Measurements from ENCODE around the gene LRRC52.
"Not testable (repeated sequence)": the region's sequence is repeated elsewhere in the genome, so short reads cannot be mapped to it uniquely, and the experiment has no call there.

LRRC52 gene

DNA sequence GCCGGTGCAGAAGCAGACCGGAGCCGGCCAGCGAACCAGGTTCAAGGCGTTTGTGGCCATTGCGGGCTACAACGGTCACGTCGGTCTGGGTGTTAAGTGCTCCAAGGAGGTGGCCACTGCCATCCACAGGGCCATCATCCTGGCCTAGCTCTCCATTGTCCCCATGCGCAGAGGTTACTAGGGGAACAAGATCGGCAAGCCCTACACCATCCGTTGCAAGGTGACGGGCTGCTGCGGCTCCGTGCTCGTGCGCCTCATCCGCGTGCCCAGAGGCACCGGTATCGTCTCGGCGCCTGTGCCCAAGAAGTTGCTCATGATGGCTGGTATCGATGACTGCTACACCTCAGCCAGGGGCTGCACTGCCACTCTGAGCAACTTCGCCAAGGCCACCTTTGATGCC lies 38.1 kb downstream of the LRRC52 start:
- no peak for DNase-seq (ENCODE audit: low read depth)

DNA sequence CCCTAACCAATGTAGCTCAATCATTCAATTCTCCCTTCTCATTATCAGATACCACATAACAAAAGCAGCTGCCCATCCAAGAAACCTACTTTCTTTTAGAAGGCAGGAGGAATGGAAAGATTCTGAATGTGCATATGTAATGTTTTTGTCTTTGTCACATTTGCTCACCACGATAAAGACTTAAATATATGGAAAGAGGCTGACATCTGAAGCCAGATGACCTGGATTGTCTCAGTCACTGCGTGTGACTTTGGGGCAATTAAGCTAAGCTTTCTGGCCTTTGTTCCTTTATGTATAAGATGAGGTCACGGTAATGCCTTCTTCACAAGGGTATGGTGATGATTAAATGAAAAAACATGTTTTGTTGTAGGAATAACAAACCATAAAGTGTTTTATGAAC lies 42.6 kb downstream of the LRRC52 start:
- no peak for DNase-seq (ENCODE audit: low read depth)

DNA sequence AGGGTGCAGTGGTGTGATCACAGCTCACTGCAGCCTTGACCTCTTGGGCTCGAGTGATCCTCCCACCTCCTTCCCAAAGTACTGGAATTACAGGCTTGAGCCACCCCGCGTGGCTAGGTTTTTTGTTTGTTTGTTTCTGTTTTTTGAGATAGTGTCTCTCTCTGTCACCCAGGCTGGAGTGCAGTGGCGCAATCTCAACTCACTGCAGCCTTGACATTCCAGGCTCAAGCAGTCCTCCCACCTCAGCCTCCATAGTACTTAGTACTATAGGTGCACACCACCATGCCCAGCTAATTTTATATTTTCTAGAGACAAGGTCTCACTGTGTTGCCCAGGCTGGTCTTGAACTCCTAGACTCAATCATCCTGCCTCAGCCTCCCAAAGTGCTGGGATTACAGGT lies 47.6 kb downstream of the LRRC52 start:
- not testable (repeated sequence) for DNase-seq (ENCODE audit: low read depth)

DNA sequence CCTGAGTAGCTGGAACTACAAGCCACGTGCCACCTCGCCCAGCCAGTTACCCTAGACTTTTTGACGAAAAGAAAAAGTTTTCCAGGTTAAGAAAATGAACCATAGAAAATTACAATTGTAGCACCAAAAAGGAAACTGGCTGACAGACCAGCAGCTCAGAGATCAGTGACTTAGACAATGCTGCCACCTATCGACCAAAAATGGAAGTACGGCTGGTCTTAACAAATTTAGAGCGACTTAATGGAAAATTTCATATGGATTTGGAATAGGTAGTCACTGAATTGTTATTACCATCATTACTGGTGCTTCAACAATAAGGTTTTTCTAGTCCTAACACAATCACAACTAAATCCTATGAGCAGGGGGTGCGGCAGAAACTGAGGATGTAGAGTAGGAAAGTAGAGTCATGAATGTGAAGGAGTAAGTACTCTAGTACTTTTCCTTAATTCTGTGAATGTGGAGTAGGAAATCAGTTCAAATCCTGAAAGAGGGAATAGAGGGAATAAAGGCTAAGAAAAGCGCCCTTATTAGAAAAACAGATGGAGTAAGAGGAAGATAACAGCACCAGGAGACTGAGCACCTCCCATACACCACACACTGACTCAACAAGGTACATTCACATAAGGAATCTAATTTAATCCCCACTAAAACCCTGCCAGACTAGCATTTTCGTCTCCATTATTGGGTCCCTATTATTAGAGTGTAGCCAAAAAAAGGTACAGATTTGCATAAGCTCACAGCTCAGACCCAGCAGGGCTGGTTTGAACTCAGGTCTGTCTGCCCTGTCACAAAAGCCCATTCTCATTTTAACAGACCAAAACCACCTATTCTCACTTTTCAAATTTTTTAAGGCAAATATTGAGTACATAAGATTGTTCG lies 49.4 kb downstream of the LRRC52 start:
- peak; percentile 63 for DNase-seq (ENCODE audit: low read depth)

DNA sequence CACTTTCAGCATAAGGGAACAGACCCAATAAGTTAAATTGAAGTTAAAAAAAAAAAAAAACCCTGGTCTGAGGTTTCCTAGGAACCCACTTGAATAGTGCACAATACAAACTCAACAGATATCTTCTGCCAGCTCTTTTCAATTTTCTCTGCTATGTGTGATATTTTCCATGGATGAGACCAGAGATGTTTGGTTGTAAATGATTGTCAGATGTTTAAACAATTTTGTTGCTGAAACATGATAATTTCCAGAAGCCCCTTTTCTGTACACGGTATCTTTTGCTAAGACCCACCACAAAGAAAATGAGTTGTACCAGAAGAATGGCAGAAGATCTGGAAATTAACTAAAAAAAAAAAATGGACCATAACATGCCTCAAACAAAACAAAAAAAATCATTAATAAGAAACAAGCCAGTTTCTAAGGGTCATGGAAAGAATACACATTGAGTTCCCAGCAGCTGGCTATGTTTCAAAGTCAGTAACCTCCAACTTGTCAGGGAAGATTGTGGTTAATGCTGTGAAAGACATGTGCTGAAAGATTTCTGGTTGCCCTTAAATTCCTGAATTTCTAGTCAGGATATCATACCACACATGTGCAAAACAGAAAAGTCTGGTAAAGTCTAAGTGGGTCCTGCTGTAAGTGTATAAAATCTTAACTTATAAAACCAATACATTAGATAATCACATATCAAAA lies 51.6 kb downstream of the LRRC52 start:
- DNase-seq (ENCODE audit: low read depth), result peak; percentile 69

DNA sequence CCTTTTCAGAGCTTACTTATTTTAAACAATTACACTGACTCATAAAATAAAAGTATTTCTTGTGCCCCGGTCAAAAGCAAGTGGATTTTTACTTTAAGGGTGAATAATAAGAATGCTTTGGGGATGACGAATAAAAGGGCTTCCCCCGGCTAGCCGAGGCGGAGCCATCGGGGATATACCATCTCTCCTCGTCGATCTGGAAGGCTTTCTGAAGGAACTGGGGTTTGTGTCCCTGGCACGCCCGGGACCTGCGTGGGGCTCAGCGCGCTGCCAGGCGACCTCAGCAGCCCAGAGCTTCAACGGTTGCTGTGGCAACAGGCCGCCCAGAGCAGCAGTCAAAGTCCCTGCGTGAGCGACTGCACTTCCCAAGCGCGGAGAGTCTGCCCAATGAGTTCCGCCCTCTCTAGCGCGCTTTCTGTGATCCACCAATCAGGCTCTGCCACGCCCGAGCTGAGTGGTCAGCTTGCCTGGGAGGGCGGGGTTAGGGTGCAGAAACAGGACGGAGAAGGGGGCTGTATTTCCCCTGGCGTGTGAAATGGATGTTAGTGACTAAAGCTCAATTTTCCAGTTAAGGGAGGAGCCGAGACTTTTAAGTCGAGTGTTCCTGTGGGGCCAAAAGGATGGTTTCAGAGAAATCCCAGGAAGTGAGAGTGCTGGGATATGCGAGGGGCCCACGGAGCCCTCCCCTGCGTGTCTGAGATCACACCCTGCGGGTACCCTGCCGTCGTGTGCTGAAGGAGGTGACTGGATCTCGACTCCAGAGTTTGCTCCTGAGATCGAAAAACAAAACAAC lies 54.3 kb downstream of the LRRC52 start:
- DNase-seq (ENCODE audit: low read depth), result peak; percentile 93

DNA sequence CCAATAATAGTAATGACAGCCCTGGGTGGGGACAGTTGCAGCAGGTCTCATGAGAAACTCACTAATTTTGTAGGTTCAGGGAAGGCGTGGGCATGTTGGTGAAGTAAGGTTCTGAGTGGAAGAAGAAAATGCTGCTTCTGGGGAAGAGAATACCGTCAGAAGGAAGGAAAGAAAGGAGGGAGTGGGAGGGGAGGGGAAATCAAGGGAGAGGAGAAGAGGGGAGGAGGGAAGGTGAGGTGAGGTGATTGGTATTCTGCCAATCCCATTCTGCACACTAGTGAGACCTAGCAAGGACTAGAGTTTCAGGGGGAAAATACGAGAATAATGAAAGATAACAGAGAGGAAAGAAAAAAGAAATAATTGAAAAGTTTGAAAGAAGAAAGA lies 54.9 kb downstream of the LRRC52 start:
- DNase-seq (ENCODE audit: low read depth), result no peak

DNA sequence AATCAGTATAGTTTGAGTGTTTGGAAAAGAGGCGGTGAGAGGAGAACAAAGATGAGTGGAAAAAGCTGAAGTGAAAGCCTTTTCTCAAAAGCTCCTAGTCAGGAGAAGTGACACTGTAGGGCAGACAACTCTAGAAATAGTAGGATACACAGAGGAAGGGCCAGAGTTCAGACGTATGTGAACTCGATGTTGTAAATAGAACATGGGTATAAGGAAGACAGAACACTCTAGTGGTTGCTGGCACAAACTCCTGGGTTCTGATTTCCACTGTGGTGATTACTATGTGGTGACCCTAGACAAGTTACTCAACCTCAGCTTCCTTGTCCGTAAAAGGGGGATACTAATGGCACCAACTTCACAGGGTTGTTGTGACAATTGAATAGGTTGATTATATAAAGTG lies 57.0 kb downstream of the LRRC52 start:
- no peak for DNase-seq (ENCODE audit: low read depth)

DNA sequence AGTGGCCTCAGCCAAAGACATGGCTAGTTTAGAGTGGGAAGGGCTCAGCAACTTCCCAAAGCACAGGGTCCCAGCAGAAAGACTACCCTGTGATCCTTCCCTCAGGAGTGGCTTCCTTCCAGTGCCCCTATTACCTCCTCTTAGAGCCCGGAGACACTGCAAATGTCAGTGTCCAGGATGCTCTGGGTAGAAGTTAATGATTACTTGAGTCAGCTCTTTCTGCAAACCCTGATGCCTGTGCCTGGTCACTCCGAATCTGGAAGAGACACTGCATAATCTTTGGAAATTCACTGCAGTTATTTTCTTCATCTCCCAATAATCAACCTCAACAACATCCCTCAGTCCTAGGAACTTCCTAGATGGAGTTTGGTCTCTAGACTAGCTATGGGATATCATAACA lies 60.0 kb downstream of the LRRC52 start:
- no peak for DNase-seq (ENCODE audit: low read depth)

DNA sequence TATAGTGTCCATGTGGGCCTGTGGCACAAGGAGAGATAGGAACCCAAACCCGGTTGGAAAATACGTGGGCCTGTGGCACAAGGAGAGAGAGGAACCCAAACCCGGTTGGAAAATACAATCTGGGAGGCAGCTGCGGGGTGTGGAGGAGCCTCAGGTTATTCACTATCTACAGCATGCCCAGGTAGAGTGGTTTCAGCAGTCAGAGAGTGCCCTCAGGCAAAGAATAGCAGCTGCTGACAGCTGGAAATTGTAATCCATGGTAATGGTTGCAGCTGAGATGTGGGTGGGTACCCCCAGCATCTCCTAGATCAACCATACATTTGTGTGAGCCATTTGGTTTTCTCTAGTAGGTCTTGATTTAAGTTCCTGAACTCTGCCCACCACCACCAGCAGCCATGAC lies 61.4 kb downstream of the LRRC52 start:
- DNase-seq (ENCODE audit: low read depth), result no peak

DNA sequence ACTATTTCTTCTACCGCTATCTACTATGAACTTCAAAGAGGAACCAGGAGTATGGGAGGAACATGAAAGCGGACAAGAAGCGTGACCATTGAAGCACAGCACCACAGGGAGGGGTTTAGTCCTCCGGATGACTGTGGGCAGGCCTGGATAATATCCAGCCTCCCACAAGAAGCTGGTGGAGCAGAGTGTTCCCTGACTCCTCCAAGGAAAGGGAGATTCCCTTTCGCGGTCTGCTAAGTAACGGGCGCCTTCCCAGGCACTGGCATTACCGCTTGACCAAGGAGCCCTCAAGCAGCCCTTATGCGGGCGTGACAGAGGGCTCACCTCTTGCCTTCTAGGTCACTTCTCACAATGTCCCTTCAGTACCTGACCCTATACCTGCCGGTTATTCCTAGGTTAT lies 62.9 kb downstream of the LRRC52 start:
- peak; percentile 78 for DNase-seq (ENCODE audit: low read depth)

DNA sequence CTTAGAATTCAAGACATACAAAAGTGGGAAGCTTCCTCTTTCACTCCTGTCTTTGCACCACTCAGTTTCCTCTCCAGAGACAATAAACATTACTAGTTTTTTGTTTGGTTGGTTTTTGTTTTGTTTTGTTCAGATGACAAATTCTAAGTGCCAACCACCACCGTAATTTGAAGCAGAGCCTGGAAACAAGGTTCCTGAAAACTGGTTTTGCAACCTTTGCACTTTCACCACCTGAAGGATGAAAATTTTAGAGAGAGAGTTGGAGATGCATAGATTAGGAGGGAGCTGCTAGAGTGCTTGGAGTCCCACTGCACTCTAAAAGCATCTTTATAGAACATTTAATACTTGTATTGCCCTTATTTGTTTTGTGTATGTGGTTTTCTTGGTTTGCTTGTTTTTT lies 67.1 kb downstream of the LRRC52 start:
- no peak for DNase-seq (ENCODE audit: low read depth)

DNA sequence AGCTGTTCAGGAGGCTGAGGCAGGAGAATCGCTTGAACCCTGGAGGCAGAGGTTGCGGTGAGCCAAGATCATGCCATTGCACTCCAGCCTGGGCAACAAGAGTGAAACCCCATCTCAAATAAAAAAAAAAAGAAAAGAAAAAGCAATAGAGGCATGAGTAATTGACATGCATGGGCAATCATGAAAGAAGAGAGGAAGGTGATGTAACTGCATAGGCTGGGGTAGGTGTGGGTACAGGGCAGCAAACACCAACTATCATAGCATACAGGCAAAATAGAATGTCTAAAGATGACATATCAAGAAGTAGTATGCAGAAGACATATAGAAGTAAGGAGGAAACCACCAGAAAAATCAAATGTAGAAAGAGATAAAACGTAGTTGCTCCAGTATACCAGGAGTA lies 68.3 kb downstream of the LRRC52 start:
- no peak for DNase-seq (ENCODE audit: low read depth)
